ENCODE data around the gene WWP2.

GRCh38 chr16:69942627-69943170, 180.6 kb downstream of the WWP2 start:
- TF ChIP-seq CTCF (IDR thresholded peaks at IDR 0.05; ENCODE audit: poor library complexity, severe bottlenecking), result no peak
- no peak for TF ChIP-seq RAD21 (conservative IDR thresholded peaks at IDR 0.05)
